ENCODE measurements around the gene DNLZ.

DNLZ gene

DNA sequence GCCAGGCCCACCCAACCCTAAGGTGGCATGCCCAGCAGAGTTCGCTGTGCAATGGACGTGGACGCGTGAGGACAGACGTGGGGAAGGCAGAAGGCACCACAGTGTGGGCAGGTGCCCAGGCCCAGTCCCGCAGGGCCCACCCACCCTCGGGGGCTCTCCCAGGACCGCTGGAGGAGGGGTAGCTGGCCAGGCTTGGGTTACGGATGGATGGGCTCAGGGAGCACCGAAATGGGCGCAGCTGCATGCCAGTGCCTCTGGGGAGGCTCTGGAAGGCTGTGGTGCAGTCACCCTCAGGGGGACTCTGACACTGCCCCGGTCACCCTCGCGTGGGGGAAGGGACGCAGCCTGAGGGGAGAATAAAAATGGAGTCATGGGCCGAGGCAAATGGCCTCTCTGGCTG is 45.8 kb downstream of the DNLZ start:
- TF ChIP-seq TAF1 (IDR thresholded peaks at IDR 0.05; ENCODE audit: borderline replicate concordance, insufficient read depth, low read length) (no peak), FOXP2 (optimal IDR thresholded peaks at IDR 0.05; ENCODE audit: borderline replicate concordance, extremely low read depth, extremely low read length, insufficient read depth) (no peak), POLR2AphosphoS5 (IDR thresholded peaks at IDR 0.05; ENCODE audit: low read depth, low read length) (no peak), SIN3A (IDR thresholded peaks at IDR 0.05; ENCODE audit: borderline replicate concordance, insufficient read depth, low read length) (no peak)
- TF ChIP-seq, protein P1, sequence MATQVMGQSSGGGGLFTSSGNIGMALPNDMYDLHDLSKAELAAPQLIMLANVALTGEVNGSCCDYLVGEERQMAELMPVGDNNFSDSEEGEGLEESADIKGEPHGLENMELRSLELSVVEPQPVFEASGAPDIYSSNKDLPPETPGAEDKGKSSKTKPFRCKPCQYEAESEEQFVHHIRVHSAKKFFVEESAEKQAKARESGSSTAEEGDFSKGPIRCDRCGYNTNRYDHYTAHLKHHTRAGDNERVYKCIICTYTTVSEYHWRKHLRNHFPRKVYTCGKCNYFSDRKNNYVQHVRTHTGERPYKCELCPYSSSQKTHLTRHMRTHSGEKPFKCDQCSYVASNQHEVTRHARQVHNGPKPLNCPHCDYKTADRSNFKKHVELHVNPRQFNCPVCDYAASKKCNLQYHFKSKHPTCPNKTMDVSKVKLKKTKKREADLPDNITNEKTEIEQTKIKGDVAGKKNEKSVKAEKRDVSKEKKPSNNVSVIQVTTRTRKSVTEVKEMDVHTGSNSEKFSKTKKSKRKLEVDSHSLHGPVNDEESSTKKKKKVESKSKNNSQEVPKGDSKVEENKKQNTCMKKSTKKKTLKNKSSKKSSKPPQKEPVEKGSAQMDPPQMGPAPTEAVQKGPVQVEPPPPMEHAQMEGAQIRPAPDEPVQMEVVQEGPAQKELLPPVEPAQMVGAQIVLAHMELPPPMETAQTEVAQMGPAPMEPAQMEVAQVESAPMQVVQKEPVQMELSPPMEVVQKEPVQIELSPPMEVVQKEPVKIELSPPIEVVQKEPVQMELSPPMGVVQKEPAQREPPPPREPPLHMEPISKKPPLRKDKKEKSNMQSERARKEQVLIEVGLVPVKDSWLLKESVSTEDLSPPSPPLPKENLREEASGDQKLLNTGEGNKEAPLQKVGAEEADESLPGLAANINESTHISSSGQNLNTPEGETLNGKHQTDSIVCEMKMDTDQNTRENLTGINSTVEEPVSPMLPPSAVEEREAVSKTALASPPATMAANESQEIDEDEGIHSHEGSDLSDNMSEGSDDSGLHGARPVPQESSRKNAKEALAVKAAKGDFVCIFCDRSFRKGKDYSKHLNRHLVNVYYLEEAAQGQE (IDR thresholded peaks at IDR 0.05; ENCODE audit: insufficient read depth in 1 of 2, low read depth in 2 of 2, low read length in 2 of 2) = no peak

DNA sequence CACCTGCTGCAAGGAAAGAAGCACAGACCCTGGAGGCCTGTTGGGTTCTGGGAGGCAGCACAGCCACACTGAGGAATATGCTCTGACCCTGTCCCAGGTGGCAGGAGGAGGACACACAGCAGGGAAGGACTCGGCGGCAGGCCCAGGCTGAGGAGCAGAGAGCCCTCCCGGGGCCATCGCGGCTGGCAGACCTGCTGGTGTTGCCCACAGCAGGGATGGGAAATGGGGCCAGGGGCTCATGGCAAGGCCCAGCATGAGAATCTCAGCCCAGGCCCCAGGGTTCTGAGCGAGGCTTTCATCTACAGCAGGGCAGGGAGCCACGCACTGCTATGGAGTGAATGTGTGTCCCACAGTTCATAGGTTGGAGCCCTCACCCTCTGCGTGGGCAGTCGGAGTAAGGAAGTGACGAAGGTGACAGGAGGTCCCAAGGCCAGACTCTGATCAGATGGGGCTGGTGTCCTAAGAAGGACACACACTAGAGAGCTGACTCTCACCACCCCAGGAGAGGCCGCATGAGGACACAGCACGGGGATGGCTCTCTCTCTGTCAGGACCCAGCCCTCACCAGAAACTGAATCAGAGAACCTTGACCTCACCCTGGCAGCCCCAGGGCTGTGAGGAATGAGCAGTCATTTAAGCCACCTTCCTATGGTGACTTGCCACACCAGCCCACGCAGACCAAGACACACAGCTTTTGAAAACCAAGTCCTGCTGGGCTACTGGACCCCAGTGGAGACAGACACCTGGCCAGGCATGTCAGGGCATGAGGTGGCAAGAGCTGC is 46.5 kb downstream of the DNLZ start:
- no peak for TF ChIP-seq SIN3A (IDR thresholded peaks at IDR 0.05; ENCODE audit: borderline replicate concordance, insufficient read depth, low read length)
- no peak for TF ChIP-seq TAF1 (IDR thresholded peaks at IDR 0.05; ENCODE audit: borderline replicate concordance, insufficient read depth, low read length)
- no peak for TF ChIP-seq FOXP2 (optimal IDR thresholded peaks at IDR 0.05; ENCODE audit: borderline replicate concordance, extremely low read depth, extremely low read length, insufficient read depth)
- TF ChIP-seq POLR2AphosphoS5 (IDR thresholded peaks at IDR 0.05; ENCODE audit: low read depth, low read length) = no peak
- TF ChIP-seq, protein P1 (IDR thresholded peaks at IDR 0.05; ENCODE audit: insufficient read depth in 1 of 2, low read depth in 2 of 2, low read length in 2 of 2) = no peak

DNA sequence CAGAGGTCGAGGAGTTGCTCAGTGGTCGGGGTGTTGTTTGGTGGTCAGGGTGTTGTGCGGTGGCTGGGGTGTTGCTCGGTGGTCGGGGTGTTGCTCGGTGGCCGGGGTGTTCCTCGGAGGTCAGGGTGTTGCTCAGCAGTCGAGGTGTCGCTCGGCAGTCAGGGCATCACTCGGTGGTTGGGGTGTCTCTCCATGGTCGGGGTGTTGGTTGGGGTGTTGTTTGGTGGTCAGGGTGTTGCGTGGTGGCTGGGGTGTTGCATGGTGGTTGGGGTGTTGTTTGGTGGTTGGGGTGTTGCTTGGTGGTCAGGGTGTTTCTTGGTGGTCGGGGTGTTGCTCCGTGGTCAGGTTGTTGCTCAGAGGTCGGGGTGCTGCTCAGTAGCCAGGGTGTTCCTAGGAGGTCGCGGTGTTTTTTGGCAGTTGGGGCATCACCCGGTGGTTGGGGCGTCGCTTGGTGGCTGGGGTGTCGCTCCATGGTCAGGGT is 47.2 kb downstream of the DNLZ start:
- TF ChIP-seq SIN3A (IDR thresholded peaks at IDR 0.05; ENCODE audit: borderline replicate concordance, insufficient read depth, low read length) (no peak), FOXP2 (optimal IDR thresholded peaks at IDR 0.05; ENCODE audit: borderline replicate concordance, extremely low read depth, extremely low read length, insufficient read depth) (no peak)

DNA sequence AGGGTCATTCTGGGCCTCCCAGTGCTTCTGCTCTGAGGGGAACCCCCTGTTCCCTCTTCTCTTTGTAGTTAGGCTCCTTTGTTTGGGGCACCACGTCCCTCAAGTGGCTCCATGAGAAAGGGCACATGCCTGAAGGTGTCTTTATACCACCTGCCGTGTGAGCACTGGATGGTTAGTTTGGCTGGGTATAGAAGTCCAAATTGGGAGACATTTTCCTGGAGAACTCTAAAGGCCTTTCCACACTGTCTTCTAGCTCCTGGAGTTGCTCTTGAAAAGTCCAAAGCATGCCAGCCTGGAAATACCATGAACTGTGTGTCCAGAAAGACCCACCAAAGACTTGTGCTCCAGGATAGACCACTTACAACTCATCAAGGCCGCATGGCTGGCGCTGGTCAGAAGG is 48.6 kb downstream of the DNLZ start:
- TF ChIP-seq, protein P1 (IDR thresholded peaks at IDR 0.05; ENCODE audit: insufficient read depth in 1 of 2, low read depth in 2 of 2, low read length in 2 of 2) = no peak
- TF ChIP-seq POLR2AphosphoS5 (IDR thresholded peaks at IDR 0.05; ENCODE audit: low read depth, low read length) (no peak), TAF1 (IDR thresholded peaks at IDR 0.05; ENCODE audit: borderline replicate concordance, insufficient read depth, low read length) (no peak), FOXP2 (optimal IDR thresholded peaks at IDR 0.05; ENCODE audit: borderline replicate concordance, extremely low read depth, extremely low read length, insufficient read depth) (no peak), SIN3A (IDR thresholded peaks at IDR 0.05; ENCODE audit: borderline replicate concordance, insufficient read depth, low read length) (no peak)

DNA sequence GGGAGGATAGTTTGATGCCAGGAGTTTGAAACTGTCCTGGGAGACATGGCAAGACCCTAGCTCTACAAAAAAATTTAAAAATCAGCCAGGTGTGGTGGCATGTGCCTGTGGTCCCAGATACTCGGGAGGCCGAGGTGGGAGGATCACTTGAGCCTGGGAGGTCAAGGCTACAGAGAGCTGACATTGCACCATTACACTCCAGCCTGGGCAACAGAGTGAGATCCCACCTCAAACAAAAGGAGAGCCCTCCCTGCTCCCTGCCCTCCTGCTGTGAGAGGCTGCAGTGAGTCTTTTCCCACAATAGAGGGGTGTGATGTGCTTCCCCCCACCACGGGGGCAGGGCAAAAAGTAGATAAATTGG is 49.5 kb downstream of the DNLZ start:
- TF ChIP-seq TAF1 (IDR thresholded peaks at IDR 0.05; ENCODE audit: borderline replicate concordance, insufficient read depth, low read length) = no peak

Measured in PFSK-1 (cell line).